Progenitor cell of endocrine pancreas (in vitro differentiated cells): ENCODE data around the gene OXSR1. TPM values are rescaled to one million over a fixed set of nuclear protein-coding genes. Genes with fewer than 3 reads are reported as not detected.

ENCODE experiments used
- DNase-seq: peaks from one replicate; pipeline ENCODE4 v3.0.0; 2021; ENCODE audit warnings: low spot score; ENCODE audit not compliant: unreplicated experiment
- H3K27ac Mint-ChIP-seq: 2 replicates; pipeline ENCODE4 v1.8.0; 2021; ENCODE audit warnings: mild to moderate bottlenecking, moderate library complexity, mixed read lengths
- H3K27me3 Mint-ChIP-seq: 2 replicates; pipeline ENCODE4 v1.8.0; 2021; ENCODE audit warnings: mixed read lengths
- H3K36me3 Mint-ChIP-seq: 2 replicates; pipeline ENCODE4 v1.8.0; 2022; ENCODE audit warnings: mixed read lengths; ENCODE audit not compliant: insufficient read depth
- H3K4me1 Mint-ChIP-seq: 2 replicates; pipeline ENCODE4 v1.8.0; 2021; ENCODE audit warnings: low read depth, mixed read lengths
- H3K4me3 Mint-ChIP-seq: 2 replicates; pipeline ENCODE4 v1.8.0; 2021; ENCODE audit warnings: low read depth, mild to moderate bottlenecking, moderate library complexity, mixed read lengths
- H3K9me3 Mint-ChIP-seq: 2 replicates; pipeline ENCODE4 v1.8.0; 2021; ENCODE audit warnings: low read depth, mixed read lengths
- CTCF ChIP-seq: fragments of 200-600 bp; sonication (generic); IDR thresholded peaks from one replicate; pipeline ENCODE4 v1.5.0; 2021; ENCODE audit warnings: antibody characterized with exemption, mild to moderate bottlenecking; ENCODE audit not compliant: unreplicated experiment
- total RNA-seq: library from RNA; stranded (reverse); gene quantifications from 2 replicates; pipeline ENCODE4 v1.2.1, GENCODE V29; 2021

The OXSR1 gene
- total RNA-seq, 1 donor from 2014 or later: 55.5 TPM

- peaks cover 2% of the 10 kb centered on the region for H3K36me3 Mint-ChIP-seq
- peaks cover under 1% of the 10 kb centered on the region for H3K4me1 Mint-ChIP-seq
- no peak overlapping the region for H3K27ac Mint-ChIP-seq
- H3K27me3 Mint-ChIP-seq: no peaks in the 10 kb centered on the region
- no peaks in the 10 kb centered on the region for H3K9me3 Mint-ChIP-seq
- no peak overlapping the region for H3K4me3 Mint-ChIP-seq
- TF ChIP-seq CTCF: no peak
- DNase-seq: no peak
Observed at GRCh38 chr3:38271553-38271952, 106.2 kb downstream of the OXSR1 start.

- H3K27me3 Mint-ChIP-seq: no peaks in the 10 kb centered on the region
- no peak overlapping the region for H3K4me3 Mint-ChIP-seq
- H3K9me3 Mint-ChIP-seq: no peaks in the 10 kb centered on the region
- H3K4me1 Mint-ChIP-seq: no peaks in the 10 kb centered on the region
- no peak for DNase-seq
- TF ChIP-seq CTCF: no peak
- peaks cover 5% of the 10 kb centered on the region for H3K36me3 Mint-ChIP-seq
- no peak overlapping the region for H3K27ac Mint-ChIP-seq
Observed at GRCh38 chr3:38274864-38275649, 109.7 kb downstream of the OXSR1 start.

- Mint-ChIP-seq H3K4me3 (no peak overlapping the region), H3K4me1 (no peaks in the 10 kb centered on the region), H3K27ac (no peak overlapping the region), H3K9me3 (no peaks in the 10 kb centered on the region), H3K27me3 (no peaks in the 10 kb centered on the region), H3K36me3 (peaks cover 5% of the 10 kb centered on the region)
- DNase-seq: no peak
- TF ChIP-seq CTCF: no peak
Observed at GRCh38 chr3:38275658-38276057, 110.3 kb downstream of the OXSR1 start.

GRCh38 chr3:38276081-38276916 lies 111.0 kb downstream of the OXSR1 start:
- Mint-ChIP-seq H3K4me3 (no peak overlapping the region), H3K27ac (no peak overlapping the region), H3K36me3 (peaks cover 3% of the 10 kb centered on the region), H3K9me3 (no peaks in the 10 kb centered on the region), H3K27me3 (no peaks in the 10 kb centered on the region), H3K4me1 (no peaks in the 10 kb centered on the region)
- TF ChIP-seq CTCF: no peak
- DNase-seq: no peak

GRCh38 chr3:38276917-38277630 lies 111.7 kb downstream of the OXSR1 start:
- Mint-ChIP-seq H3K4me3 (no peak overlapping the region), H3K27ac (no peak overlapping the region), H3K9me3 (no peaks in the 10 kb centered on the region), H3K4me1 (no peaks in the 10 kb centered on the region), H3K27me3 (no peaks in the 10 kb centered on the region), H3K36me3 (peaks cover 3% of the 10 kb centered on the region)
- no peak for TF ChIP-seq CTCF
- DNase-seq: no peak
